ENCODE results near the gene SNAPC4. TPM values are rescaled to one million over a fixed set of nuclear protein-coding genes. Genes with fewer than 3 reads are reported as not detected.

SNAPC4 gene
- total RNA-seq, 1 experiment from 2014 or later = 6.3 TPM

GRCh38 chr9:136381311-136381710 is 18.7 kb downstream of the SNAPC4 start:
- DNase-seq (ENCODE audit: low read depth in 1 of 2, low spot score in 2 of 2) = no peak
- Histone ChIP-seq H3K4me1 (replicated peaks) (no peaks in the 10 kb centered on the region), H3K4me3 (no peak overlapping the region), H3K36me3 (peaks cover 57% of the 10 kb centered on the region), H3K27me3 (replicated peaks) (no peaks in the 10 kb centered on the region), H3K9me3 (replicated peaks) (no peaks in the 10 kb centered on the region), H3K27ac (no peak overlapping the region)

GRCh38 chr9:136380381-136380780 is 19.6 kb downstream of the SNAPC4 start:
- H3K4me3 ChIP-seq = no peak overlapping the region
- DNase-seq (ENCODE audit: low read depth in 1 of 2, low spot score in 2 of 2) = no peak
- H3K27ac ChIP-seq = no peak overlapping the region
- peaks cover 53% of the 10 kb centered on the region for H3K36me3 ChIP-seq
- H3K4me1 ChIP-seq (replicated peaks) = no peaks in the 10 kb centered on the region
- H3K9me3 ChIP-seq (replicated peaks) = no peaks in the 10 kb centered on the region
- H3K27me3 ChIP-seq (replicated peaks) = no peaks in the 10 kb centered on the region

- H3K27ac ChIP-seq = no peak overlapping the region
- H3K4me3 ChIP-seq = no peak overlapping the region
- H3K9me3 ChIP-seq (replicated peaks) = no peaks in the 10 kb centered on the region
- DNase-seq (ENCODE audit: low read depth in 1 of 2, low spot score in 2 of 2) = no peak
- H3K4me1 ChIP-seq (replicated peaks) = no peaks in the 10 kb centered on the region
- H3K36me3 ChIP-seq = peaks cover 50% of the 10 kb centered on the region
- H3K27me3 ChIP-seq (replicated peaks) = no peaks in the 10 kb centered on the region
Observed at GRCh38 chr9:136379891-136380290, 20.1 kb downstream of the SNAPC4 start.

- no peak for DNase-seq (ENCODE audit: low read depth in 1 of 2, low spot score in 2 of 2)
- Histone ChIP-seq H3K27me3 (replicated peaks) (no peaks in the 10 kb centered on the region), H3K4me3 (no peak overlapping the region), H3K36me3 (peaks cover 45% of the 10 kb centered on the region), H3K9me3 (replicated peaks) (no peaks in the 10 kb centered on the region), H3K27ac (no peak overlapping the region), H3K4me1 (replicated peaks) (no peaks in the 10 kb centered on the region)
Observed at GRCh38 chr9:136379401-136379800, 20.6 kb downstream of the SNAPC4 start.

GRCh38 chr9:136379003-136379287 is 21.0 kb downstream of the SNAPC4 start:
- no peaks in the 10 kb centered on the region for H3K27me3 ChIP-seq (replicated peaks)
- H3K27ac ChIP-seq = no peak overlapping the region
- peaks cover 41% of the 10 kb centered on the region for H3K36me3 ChIP-seq
- no peaks in the 10 kb centered on the region for H3K9me3 ChIP-seq (replicated peaks)
- DNase-seq (ENCODE audit: low read depth in 1 of 2, low spot score in 2 of 2) = no peak
- no peaks in the 10 kb centered on the region for H3K4me1 ChIP-seq (replicated peaks)
- H3K4me3 ChIP-seq = no peak overlapping the region

GRCh38 chr9:136378170-136379002 is 21.6 kb downstream of the SNAPC4 start:
- peaks cover under 1% of the 10 kb centered on the region for H3K4me1 ChIP-seq (replicated peaks)
- no peak overlapping the region for H3K27ac ChIP-seq
- H3K9me3 ChIP-seq (replicated peaks) = no peaks in the 10 kb centered on the region
- H3K36me3 ChIP-seq = peaks cover 39% of the 10 kb centered on the region
- DNase-seq (ENCODE audit: low read depth in 1 of 2, low spot score in 2 of 2) = no peak
- H3K27me3 ChIP-seq (replicated peaks) = no peaks in the 10 kb centered on the region
- no peak overlapping the region for H3K4me3 ChIP-seq

GRCh38 chr9:136377341-136378169 is 22.4 kb downstream of the SNAPC4 start:
- H3K4me3 ChIP-seq = no peak overlapping the region
- no peak overlapping the region for H3K27ac ChIP-seq
- no peak for DNase-seq (ENCODE audit: low read depth in 1 of 2, low spot score in 2 of 2)
- H3K27me3 ChIP-seq (replicated peaks) = no peaks in the 10 kb centered on the region
- no peaks in the 10 kb centered on the region for H3K9me3 ChIP-seq (replicated peaks)
- H3K4me1 ChIP-seq (replicated peaks) = peaks cover 9% of the 10 kb centered on the region
- peaks cover 31% of the 10 kb centered on the region for H3K36me3 ChIP-seq

- no peaks in the 10 kb centered on the region for H3K9me3 ChIP-seq (replicated peaks)
- no peak overlapping the region for H3K27ac ChIP-seq
- H3K4me3 ChIP-seq = no peak overlapping the region
- H3K4me1 ChIP-seq (replicated peaks) = peaks cover 16% of the 10 kb centered on the region
- H3K36me3 ChIP-seq = peaks cover 20% of the 10 kb centered on the region
- DNase-seq (ENCODE audit: low read depth in 1 of 2, low spot score in 2 of 2) = no peak
- H3K27me3 ChIP-seq (replicated peaks) = no peaks in the 10 kb centered on the region
Observed at GRCh38 chr9:136376457-136376856, 23.5 kb downstream of the SNAPC4 start.

- H3K27me3 ChIP-seq (replicated peaks) = no peaks in the 10 kb centered on the region
- no peak for DNase-seq (ENCODE audit: low read depth in 1 of 2, low spot score in 2 of 2)
- no peaks in the 10 kb centered on the region for H3K9me3 ChIP-seq (replicated peaks)
- H3K36me3 ChIP-seq = peaks cover 10% of the 10 kb centered on the region
- no peak overlapping the region for H3K4me3 ChIP-seq
- H3K27ac ChIP-seq = no peak overlapping the region
- peaks cover 16% of the 10 kb centered on the region for H3K4me1 ChIP-seq (replicated peaks)
Observed at GRCh38 chr9:136375096-136375495, 24.9 kb downstream of the SNAPC4 start.

GRCh38 chr9:136374183-136374575 is 25.8 kb downstream of the SNAPC4 start:
- no peak for DNase-seq (ENCODE audit: low read depth in 1 of 2, low spot score in 2 of 2)
- no peak overlapping the region for H3K4me3 ChIP-seq
- H3K36me3 ChIP-seq = peaks cover 7% of the 10 kb centered on the region
- no peaks in the 10 kb centered on the region for H3K27me3 ChIP-seq (replicated peaks)
- H3K9me3 ChIP-seq (replicated peaks) = no peaks in the 10 kb centered on the region
- H3K27ac ChIP-seq = no peak overlapping the region
- H3K4me1 ChIP-seq (replicated peaks) = peaks cover 16% of the 10 kb centered on the region

GRCh38 chr9:136373300-136374182 is 26.4 kb downstream of the SNAPC4 start, which contains the start of gene CARD9:
Gene CARD9, minus strand, starts transcription at chr9:136373669. Its CDS starts 1,591 bp downstream, at chr9:136372078.
- Histone ChIP-seq H3K4me1 (replicated peaks) (peaks cover 16% of the 10 kb centered on the region), H3K36me3 (peaks cover 3% of the 10 kb centered on the region), H3K9me3 (replicated peaks) (no peaks in the 10 kb centered on the region), H3K4me3 (no peak within 1 kb of the TSS), H3K27ac (no peak within 1 kb of the TSS), H3K27me3 (replicated peaks) (no peaks in the 10 kb centered on the region)
- no peak for DNase-seq (ENCODE audit: low read depth in 1 of 2, low spot score in 2 of 2)

- no peak overlapping the region for H3K4me3 ChIP-seq
- no peaks in the 10 kb centered on the region for H3K9me3 ChIP-seq (replicated peaks)
- H3K36me3 ChIP-seq = no peaks in the 10 kb centered on the region; the same call in none of the 2 replicates
- H3K27ac ChIP-seq = no peak overlapping the region
- H3K4me1 ChIP-seq (replicated peaks) = peaks cover 16% of the 10 kb centered on the region
- no peaks in the 10 kb centered on the region for H3K27me3 ChIP-seq (replicated peaks)
- DNase-seq (ENCODE audit: low read depth in 1 of 2, low spot score in 2 of 2) = peak; percentile 59 to 70
Observed at GRCh38 chr9:136372561-136373299, 27.2 kb downstream of the SNAPC4 start.

GRCh38 chr9:136372006-136372405 is 28.0 kb downstream of the SNAPC4 start:
- Histone ChIP-seq H3K27me3 (replicated peaks) (no peaks in the 10 kb centered on the region), H3K4me1 (replicated peaks) (peaks cover 16% of the 10 kb centered on the region), H3K4me3 (no peak overlapping the region), H3K36me3 (no peaks in the 10 kb centered on the region; the same call in 1 of the 2 replicates), H3K27ac (no peak overlapping the region), H3K9me3 (replicated peaks) (no peaks in the 10 kb centered on the region)
- no peak for DNase-seq (ENCODE audit: low read depth in 1 of 2, low spot score in 2 of 2)
